ENCODE results near the gene ANKUB1.

DNA sequence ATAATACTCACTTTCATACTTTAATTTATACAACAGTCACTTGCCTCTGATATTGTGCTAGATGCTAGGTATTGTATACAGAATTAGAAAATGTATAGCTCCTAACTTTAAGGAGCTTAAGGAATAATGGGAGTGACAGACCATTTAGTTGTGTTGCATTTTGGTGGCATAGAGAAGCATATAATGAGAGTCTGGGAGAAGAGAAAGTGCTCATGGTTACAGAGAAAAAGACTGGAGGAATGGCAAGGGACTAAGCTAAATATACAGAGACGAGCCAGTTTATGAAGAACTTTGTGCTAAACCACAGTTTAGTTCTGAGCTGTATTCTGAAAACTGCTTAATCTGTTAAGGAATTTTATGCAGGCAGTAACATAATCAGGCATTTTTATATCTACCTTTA, 27.1 kb upstream of the ANKUB1 start:
- TF ChIP-seq, protein P1, sequence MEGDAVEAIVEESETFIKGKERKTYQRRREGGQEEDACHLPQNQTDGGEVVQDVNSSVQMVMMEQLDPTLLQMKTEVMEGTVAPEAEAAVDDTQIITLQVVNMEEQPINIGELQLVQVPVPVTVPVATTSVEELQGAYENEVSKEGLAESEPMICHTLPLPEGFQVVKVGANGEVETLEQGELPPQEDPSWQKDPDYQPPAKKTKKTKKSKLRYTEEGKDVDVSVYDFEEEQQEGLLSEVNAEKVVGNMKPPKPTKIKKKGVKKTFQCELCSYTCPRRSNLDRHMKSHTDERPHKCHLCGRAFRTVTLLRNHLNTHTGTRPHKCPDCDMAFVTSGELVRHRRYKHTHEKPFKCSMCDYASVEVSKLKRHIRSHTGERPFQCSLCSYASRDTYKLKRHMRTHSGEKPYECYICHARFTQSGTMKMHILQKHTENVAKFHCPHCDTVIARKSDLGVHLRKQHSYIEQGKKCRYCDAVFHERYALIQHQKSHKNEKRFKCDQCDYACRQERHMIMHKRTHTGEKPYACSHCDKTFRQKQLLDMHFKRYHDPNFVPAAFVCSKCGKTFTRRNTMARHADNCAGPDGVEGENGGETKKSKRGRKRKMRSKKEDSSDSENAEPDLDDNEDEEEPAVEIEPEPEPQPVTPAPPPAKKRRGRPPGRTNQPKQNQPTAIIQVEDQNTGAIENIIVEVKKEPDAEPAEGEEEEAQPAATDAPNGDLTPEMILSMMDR (IDR thresholded peaks at IDR 0.05; ENCODE audit: low read depth, low read length, missing input control), result no peak
- TF ChIP-seq, protein P2, sequence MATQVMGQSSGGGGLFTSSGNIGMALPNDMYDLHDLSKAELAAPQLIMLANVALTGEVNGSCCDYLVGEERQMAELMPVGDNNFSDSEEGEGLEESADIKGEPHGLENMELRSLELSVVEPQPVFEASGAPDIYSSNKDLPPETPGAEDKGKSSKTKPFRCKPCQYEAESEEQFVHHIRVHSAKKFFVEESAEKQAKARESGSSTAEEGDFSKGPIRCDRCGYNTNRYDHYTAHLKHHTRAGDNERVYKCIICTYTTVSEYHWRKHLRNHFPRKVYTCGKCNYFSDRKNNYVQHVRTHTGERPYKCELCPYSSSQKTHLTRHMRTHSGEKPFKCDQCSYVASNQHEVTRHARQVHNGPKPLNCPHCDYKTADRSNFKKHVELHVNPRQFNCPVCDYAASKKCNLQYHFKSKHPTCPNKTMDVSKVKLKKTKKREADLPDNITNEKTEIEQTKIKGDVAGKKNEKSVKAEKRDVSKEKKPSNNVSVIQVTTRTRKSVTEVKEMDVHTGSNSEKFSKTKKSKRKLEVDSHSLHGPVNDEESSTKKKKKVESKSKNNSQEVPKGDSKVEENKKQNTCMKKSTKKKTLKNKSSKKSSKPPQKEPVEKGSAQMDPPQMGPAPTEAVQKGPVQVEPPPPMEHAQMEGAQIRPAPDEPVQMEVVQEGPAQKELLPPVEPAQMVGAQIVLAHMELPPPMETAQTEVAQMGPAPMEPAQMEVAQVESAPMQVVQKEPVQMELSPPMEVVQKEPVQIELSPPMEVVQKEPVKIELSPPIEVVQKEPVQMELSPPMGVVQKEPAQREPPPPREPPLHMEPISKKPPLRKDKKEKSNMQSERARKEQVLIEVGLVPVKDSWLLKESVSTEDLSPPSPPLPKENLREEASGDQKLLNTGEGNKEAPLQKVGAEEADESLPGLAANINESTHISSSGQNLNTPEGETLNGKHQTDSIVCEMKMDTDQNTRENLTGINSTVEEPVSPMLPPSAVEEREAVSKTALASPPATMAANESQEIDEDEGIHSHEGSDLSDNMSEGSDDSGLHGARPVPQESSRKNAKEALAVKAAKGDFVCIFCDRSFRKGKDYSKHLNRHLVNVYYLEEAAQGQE (IDR thresholded peaks at IDR 0.05), result no peak
- TF ChIP-seq, protein P3, sequence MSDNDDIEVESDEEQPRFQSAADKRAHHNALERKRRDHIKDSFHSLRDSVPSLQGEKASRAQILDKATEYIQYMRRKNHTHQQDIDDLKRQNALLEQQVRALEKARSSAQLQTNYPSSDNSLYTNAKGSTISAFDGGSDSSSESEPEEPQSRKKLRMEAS (IDR thresholded peaks at IDR 0.05), result no peak
- TF ChIP-seq, protein P4, sequence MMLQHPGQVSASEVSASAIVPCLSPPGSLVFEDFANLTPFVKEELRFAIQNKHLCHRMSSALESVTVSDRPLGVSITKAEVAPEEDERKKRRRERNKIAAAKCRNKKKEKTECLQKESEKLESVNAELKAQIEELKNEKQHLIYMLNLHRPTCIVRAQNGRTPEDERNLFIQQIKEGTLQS (IDR thresholded peaks at IDR 0.05), result no peak
- TF ChIP-seq GABPA (IDR thresholded peaks at IDR 0.05 in 1 of 2, conservative IDR thresholded peaks at IDR 0.05 in 1 of 2), result no peak
- TF ChIP-seq FOXA1 (IDR thresholded peaks at IDR 0.05), result no peak
- TF ChIP-seq SP1 (IDR thresholded peaks at IDR 0.05), result no peak
- TF ChIP-seq FOXA2 (IDR thresholded peaks at IDR 0.05), result no peak
- no peak for TF ChIP-seq YY1 (IDR thresholded peaks at IDR 0.05)
- no peak for TF ChIP-seq RAD21 (IDR thresholded peaks at IDR 0.05)
- no peak for TF ChIP-seq EGR1 (IDR thresholded peaks at IDR 0.05; ENCODE audit: low read depth in 2 of 2)
- no peak for TF ChIP-seq RXRA (IDR thresholded peaks at IDR 0.05)
- TF ChIP-seq, protein P5, sequence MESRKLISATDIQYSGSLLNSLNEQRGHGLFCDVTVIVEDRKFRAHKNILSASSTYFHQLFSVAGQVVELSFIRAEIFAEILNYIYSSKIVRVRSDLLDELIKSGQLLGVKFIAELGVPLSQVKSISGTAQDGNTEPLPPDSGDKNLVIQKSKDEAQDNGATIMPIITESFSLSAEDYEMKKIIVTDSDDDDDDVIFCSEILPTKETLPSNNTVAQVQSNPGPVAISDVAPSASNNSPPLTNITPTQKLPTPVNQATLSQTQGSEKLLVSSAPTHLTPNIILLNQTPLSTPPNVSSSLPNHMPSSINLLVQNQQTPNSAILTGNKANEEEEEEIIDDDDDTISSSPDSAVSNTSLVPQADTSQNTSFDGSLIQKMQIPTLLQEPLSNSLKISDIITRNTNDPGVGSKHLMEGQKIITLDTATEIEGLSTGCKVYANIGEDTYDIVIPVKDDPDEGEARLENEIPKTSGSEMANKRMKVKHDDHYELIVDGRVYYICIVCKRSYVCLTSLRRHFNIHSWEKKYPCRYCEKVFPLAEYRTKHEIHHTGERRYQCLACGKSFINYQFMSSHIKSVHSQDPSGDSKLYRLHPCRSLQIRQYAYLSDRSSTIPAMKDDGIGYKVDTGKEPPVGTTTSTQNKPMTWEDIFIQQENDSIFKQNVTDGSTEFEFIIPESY (IDR thresholded peaks at IDR 0.05), result no peak

Measured in liver (tissue), 3 donors.